Transverse colon (tissue), 4 donors: ENCODE measurements around the gene HORMAD2. TPM values are rescaled to one million over a fixed set of nuclear protein-coding genes. Genes with fewer than 3 reads are reported as not detected.

Source experiments
- DNase-seq: peaks from one replicate; pipeline ENCODE4 v3.0.0-alpha.2; 2019
- H3K27ac ChIP-seq, 4 donors: fragments of 200-600 bp; sonication (generic); 2 replicates each; pipeline ENCODE4 v1.5.1; 2016 to 2018; ENCODE audit warnings: inconsistent platforms in 4 of 4
- H3K27me3 ChIP-seq: fragments of 200-600 bp; sonication (generic); 2 replicates; pipeline ENCODE4 v1.5.1; 2017; ENCODE audit warnings: inconsistent platforms
- H3K36me3 ChIP-seq, 4 donors: fragments of 200-600 bp; sonication (generic); 2 replicates each; pipeline ENCODE4 v1.5.1; 2017 to 2019; ENCODE audit warnings: inconsistent platforms in 4 of 4
- H3K4me1 ChIP-seq, 4 donors: fragments of 200-600 bp; sonication (generic); 2 replicates each; pipeline ENCODE4 v1.5.1; 2017 to 2020; ENCODE audit warnings: inconsistent platforms in 4 of 4
- H3K4me3 ChIP-seq, 4 donors: fragments of 200-600 bp; sonication (generic); 1 replicate in 1 of 4; 2 replicates in 3 of 4; pipeline versions ENCODE4 v1.5.1 to v1.6.1; 2017 to 2019; ENCODE audit warnings: inconsistent platforms in 4 of 4
- H3K9me3 ChIP-seq, 2 donors: fragments of 200-600 bp; sonication (generic); 2 replicates each; pipeline ENCODE4 v1.5.1; 2017 to 2019; ENCODE audit warnings: inconsistent platforms in 2 of 2
- EP300 ChIP-seq: sonication (generic); formaldehyde crosslinking; IDR thresholded peaks from one replicate; pipeline ENCODE4 v1.6.1; 2017; ENCODE audit warnings: antibody characterized with exemption, low read depth
- POLR2A ChIP-seq: fragments of 450-650 bp; IDR thresholded peaks from one replicate; pipeline ENCODE4 v1.6.1; 2016; ENCODE audit warnings: antibody characterized with exemption, mild to moderate bottlenecking, moderate library complexity
- POLR2AphosphoS5 ChIP-seq, 3 donors: sonication (generic); formaldehyde crosslinking; IDR thresholded peaks; one replicate each; pipeline ENCODE4 v1.6.1; 2016; ENCODE audit warnings: antibody characterized with exemption in 3 of 3
- WGBS, 2 donors: methylation state at CpG; one replicate each; pipeline ENCODE4 v1.1.5; 2018; ENCODE audit warnings: low coverage in 1 of 2; 5-methylcytosine and 5-hydroxymethylcytosine counted together
- in situ Hi-C, 4 donors: fragments of 200-750 bp; cut with MboI; loops; one replicate each; pipeline versions ENCODE4 v1.15.0 to v1.15.1; 2017; ENCODE audit warnings: low sequenced_read_pairs in 3 of 4, low pct_ligation_motif_present in 1 of 4, low pct_unique_long_range_greater_than_20kb in 1 of 4
- intact Hi-C: fragments of 100-400 bp; cut with DNase I; formaldehyde crosslinking; loops from one replicate; pipeline ENCODE4 v1.15.1; 2023; ENCODE audit warnings: low total_unique reads
- total RNA-seq, 4 donors: library from RNA; depleted of rRNA; stranded (reverse); fragments of >200 nt; gene quantifications; one replicate each; pipeline ENCODE4 v1.1.0, GENCODE V29; 2016
- TF ChIP-seq, protein P1 (sequence below), 5 experiments: fragments of 200-600 bp in 3 of 5; fragments of 450-650 bp in 2 of 5; sonication (generic) in 3 of 5; IDR thresholded peaks; 1 replicate in 2 of 5; 2 replicates in 3 of 5; pipeline ENCODE4 v1.5.1; 2016 to 2017; ENCODE audit warnings: antibody characterized with exemption in 5 of 5, inconsistent platforms in 3 of 5, mild to moderate bottlenecking in 2 of 5, moderate library complexity in 1 of 5

The HORMAD2 gene
- total RNA-seq, 4 donors from 2014 or later: not detected

DNA sequence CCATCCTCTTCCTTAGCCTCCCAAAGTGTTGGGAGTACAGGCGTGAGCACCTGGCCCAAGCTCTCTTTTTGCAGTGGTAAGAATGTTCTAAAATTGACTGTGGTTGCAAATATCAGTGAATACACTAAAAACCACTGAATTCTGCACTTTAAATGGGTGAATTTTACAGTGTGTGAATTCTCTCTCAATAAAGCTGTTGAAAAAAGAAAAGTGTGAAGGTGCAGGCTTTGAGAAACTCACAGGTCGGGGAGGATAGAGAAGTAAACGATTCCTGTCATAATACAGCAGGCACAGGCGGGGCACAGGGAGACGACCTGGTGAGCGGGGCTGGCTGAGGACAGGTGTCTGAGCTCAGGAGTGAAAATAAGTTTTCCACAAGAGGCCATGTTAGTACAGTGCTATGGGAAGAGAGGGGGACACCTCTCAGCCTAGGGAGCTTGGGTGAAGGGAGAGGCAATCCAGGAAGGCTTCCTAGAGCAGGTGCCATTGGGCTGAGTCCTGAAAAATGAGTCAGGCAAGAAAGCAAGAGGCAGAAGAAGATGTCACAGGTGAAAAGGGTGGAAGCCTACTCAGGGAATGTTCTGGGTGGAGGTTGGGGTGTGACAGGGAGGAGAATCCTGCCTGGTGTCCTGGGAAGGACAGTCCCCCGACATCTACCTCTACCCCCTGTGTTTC, 140.2 kb downstream of the HORMAD2 start:
- H3K4me1 ChIP-seq: no peaks in the 10 kb centered on the region
- H3K9me3 ChIP-seq: no peaks in the 10 kb centered on the region
- peaks cover 9% of the 10 kb centered on the region for H3K27me3 ChIP-seq
- TF ChIP-seq EP300: no peak
- no peak for TF ChIP-seq POLR2A
- TF ChIP-seq POLR2AphosphoS5 (IDR thresholded peaks at IDR 0.05): no peak
- TF ChIP-seq, protein P1, sequence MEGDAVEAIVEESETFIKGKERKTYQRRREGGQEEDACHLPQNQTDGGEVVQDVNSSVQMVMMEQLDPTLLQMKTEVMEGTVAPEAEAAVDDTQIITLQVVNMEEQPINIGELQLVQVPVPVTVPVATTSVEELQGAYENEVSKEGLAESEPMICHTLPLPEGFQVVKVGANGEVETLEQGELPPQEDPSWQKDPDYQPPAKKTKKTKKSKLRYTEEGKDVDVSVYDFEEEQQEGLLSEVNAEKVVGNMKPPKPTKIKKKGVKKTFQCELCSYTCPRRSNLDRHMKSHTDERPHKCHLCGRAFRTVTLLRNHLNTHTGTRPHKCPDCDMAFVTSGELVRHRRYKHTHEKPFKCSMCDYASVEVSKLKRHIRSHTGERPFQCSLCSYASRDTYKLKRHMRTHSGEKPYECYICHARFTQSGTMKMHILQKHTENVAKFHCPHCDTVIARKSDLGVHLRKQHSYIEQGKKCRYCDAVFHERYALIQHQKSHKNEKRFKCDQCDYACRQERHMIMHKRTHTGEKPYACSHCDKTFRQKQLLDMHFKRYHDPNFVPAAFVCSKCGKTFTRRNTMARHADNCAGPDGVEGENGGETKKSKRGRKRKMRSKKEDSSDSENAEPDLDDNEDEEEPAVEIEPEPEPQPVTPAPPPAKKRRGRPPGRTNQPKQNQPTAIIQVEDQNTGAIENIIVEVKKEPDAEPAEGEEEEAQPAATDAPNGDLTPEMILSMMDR (IDR thresholded peaks at IDR 0.05): no peak
- no peak overlapping the region for H3K4me3 ChIP-seq
- in situ Hi-C loops: no loop called here
- 65 to 80% methylated on average over 7 of the region's 7 CpGs for WGBS, 2 donors
- DNase-seq: no peak
- no peak overlapping the region for H3K27ac ChIP-seq
- H3K36me3 ChIP-seq: no peaks in the 10 kb centered on the region
- intact Hi-C loops: no loop called here

- TF ChIP-seq EP300 (no peak), POLR2AphosphoS5 (IDR thresholded peaks at IDR 0.05) (no peak)
- in situ Hi-C loops (no loop called here), intact Hi-C loops (no loop called here)
- Histone ChIP-seq H3K27me3 (peaks cover 8% of the 10 kb centered on the region), H3K4me3 (no peak overlapping the region), H3K4me1 (no peaks in the 10 kb centered on the region), H3K9me3 (no peaks in the 10 kb centered on the region), H3K36me3 (no peaks in the 10 kb centered on the region), H3K27ac (no peak overlapping the region)
- 36 to 57% methylated on average over 10 to 26 of the region's 26 CpGs for WGBS, 2 donors
- DNase-seq: peak; percentile 46
Measured at GRCh38 chr22:30221121-30221992, 141.1 kb downstream of the HORMAD2 start.

DNA sequence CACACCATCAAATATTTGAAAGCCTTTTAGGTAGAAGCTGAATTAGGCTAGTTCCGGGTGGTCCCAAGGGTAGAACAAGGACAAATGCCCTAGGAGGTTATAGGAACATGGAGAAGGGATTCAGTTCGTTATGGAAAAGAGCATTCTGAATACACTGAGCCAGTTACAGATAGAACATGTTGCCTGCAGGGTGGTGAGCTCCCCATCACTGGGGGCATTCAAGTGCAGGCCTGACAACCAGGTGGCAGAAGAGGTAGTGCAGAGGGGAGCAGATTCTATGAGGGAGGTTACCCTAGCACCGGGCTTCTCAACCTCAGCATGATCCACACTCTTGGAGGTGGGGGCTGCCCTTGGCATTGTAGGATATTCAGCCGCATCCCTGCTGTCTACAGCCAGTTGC, 142.1 kb downstream of the HORMAD2 start:
- TF ChIP-seq POLR2A (no peak), EP300 (no peak)
- Histone ChIP-seq H3K9me3 (no peaks in the 10 kb centered on the region), H3K4me1 (no peaks in the 10 kb centered on the region), H3K36me3 (no peaks in the 10 kb centered on the region), H3K4me3 (no peak overlapping the region), H3K27me3 (peaks cover 8% of the 10 kb centered on the region), H3K27ac (no peak overlapping the region)
- DNase-seq: no peak
- intact Hi-C loops: no loop called here
- WGBS, 2 donors: 78 to 80% methylated on average over 1 to 4 of the region's 4 CpGs
- in situ Hi-C loops: no loop called here

GRCh38 chr22:30223303-30223702, 143.0 kb downstream of the HORMAD2 start:
- Histone ChIP-seq H3K4me1 (no peaks in the 10 kb centered on the region), H3K27ac (no peak overlapping the region), H3K4me3 (no peak overlapping the region), H3K9me3 (no peaks in the 10 kb centered on the region), H3K36me3 (no peaks in the 10 kb centered on the region), H3K27me3 (peaks cover 8% of the 10 kb centered on the region)
- WGBS, 2 donors: 77 to 80% methylated on average over 2 to 15 of the region's 15 CpGs
- no peak for TF ChIP-seq EP300
- TF ChIP-seq, protein P1 (IDR thresholded peaks at IDR 0.05): no peak
- no peak for TF ChIP-seq POLR2A
- intact Hi-C loops: no loop called here
- in situ Hi-C loops: no loop called here
- no peak for DNase-seq

- H3K9me3 ChIP-seq: no peaks in the 10 kb centered on the region
Measured at GRCh38 chr22:30224161-30224857, 144.0 kb downstream of the HORMAD2 start.

More at GRCh38 chr22:30224161-30224857, 144.0 kb downstream of the HORMAD2 start:
- TF ChIP-seq EP300 (no peak), POLR2A (no peak), POLR2AphosphoS5 (IDR thresholded peaks at IDR 0.05) (no peak)
- TF ChIP-seq, protein P1 (IDR thresholded peaks at IDR 0.05): no peak
- Histone ChIP-seq H3K27me3 (peaks cover 8% of the 10 kb centered on the region), H3K27ac (peak overlapping the region in 1 of 4 donors; percentile 4), H3K36me3 (no peaks in the 10 kb centered on the region), H3K4me1 (no peaks in the 10 kb centered on the region), H3K4me3 (no peak overlapping the region)
- WGBS, 2 donors: 57% methylated on average over 11 of the region's 11 CpGs; no CpG with 5 or more reads in 1 of the 2 donors
- DNase-seq: no peak
- intact Hi-C loops: no loop called here
- in situ Hi-C loops: no loop called here
